Epithelial cell of esophagus (primary cell): ENCODE data around the gene UBE2V1.
"Not testable (repeated sequence)": the region's sequence is repeated elsewhere in the genome, so short reads cannot be mapped to it uniquely, and the experiment has no call there.

Experiments
- DNase-seq: peaks from one replicate; pipeline ENCODE4 v3.0.0; 2010; ENCODE audit warnings: low read depth
- H3K4me3 ChIP-seq: 2 replicates; pipeline ENCODE4 v1.5.1; 2011; ENCODE audit warnings: mild to moderate bottlenecking, low read length, control low read depth
- TF ChIP-seq, protein P1 (sequence below): IDR thresholded peaks from 2 replicates; pipeline ENCODE4 v1.5.1; 2011; ENCODE audit warnings: low read depth, mild to moderate bottlenecking, low read length, control low read depth, inconsistent platforms; ENCODE audit not compliant: insufficient read depth; ENCODE audit errors: missing control alignments

Gene UBE2V1

GRCh38 chr20:50141811-50142561 lies 29.0 kb upstream of the UBE2V1 start:
- no peak overlapping the region for H3K4me3 ChIP-seq
- TF ChIP-seq, protein P1, sequence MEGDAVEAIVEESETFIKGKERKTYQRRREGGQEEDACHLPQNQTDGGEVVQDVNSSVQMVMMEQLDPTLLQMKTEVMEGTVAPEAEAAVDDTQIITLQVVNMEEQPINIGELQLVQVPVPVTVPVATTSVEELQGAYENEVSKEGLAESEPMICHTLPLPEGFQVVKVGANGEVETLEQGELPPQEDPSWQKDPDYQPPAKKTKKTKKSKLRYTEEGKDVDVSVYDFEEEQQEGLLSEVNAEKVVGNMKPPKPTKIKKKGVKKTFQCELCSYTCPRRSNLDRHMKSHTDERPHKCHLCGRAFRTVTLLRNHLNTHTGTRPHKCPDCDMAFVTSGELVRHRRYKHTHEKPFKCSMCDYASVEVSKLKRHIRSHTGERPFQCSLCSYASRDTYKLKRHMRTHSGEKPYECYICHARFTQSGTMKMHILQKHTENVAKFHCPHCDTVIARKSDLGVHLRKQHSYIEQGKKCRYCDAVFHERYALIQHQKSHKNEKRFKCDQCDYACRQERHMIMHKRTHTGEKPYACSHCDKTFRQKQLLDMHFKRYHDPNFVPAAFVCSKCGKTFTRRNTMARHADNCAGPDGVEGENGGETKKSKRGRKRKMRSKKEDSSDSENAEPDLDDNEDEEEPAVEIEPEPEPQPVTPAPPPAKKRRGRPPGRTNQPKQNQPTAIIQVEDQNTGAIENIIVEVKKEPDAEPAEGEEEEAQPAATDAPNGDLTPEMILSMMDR, result no peak
- DNase-seq, result no peak

DNA sequence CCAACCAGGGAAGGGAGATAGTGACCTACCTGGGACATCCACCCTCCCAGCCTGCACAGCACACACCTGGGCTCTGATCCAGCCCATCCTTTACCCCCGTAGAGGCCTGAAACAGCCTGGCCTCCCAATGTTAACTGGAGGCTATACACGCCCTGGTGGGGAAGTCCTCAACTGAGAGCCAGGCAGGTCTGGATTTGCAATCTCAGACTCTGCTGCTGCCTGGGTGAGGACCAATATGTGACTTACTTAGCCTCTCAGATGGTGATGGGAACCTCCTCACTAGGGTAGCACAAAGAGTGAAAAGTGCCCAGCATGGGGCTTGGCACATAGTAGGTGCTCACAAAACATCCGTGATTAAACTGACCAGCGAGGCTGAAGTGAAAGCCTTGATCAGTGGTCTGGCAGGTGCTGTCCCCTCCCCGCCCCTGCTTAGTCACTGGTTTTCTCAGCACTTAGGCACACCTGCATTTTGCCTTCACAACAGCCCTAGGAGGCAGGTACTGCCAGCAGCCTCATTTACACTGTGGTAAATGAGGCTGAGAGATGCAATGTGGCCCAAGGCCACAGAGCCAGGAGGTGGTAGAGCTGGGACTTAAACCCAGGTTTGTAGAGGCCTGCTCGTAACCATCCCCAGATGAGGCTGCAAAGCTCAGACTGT lies 28.2 kb upstream of the UBE2V1 start:
- TF ChIP-seq, protein P1, result no peak
- peak; percentile 87 for DNase-seq
- no peak overlapping the region for H3K4me3 ChIP-seq

DNA sequence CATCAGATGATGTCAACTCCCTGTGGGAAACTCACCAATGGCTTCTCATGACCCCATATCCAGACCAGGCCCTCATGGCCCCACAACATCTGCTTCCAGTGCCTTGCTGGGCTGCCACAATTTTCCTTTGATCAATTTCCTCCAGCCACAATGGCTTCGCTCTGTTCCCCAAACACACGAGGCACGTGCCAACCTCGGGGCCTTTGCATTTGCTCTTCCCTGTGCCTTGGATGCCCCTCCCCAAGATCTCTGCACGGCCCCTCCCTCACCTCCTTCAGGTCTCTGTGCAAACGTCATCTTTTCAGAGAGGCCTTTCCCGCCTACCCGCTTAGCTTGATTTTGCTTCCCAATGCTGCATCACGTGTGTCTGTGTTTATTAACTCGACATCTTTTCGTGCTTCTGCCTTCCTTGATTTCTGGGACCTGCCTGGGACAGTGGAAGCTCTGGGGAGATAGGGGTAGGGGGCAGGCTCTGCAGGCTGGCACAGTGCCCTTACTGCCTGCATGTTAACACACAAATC lies 27.4 kb upstream of the UBE2V1 start:
- no peak for DNase-seq
- TF ChIP-seq, protein P1, result no peak

GRCh38 chr20:50138479-50139393 lies 25.8 kb upstream of the UBE2V1 start:
- H3K4me3 ChIP-seq, result no peak overlapping the region
- DNase-seq, result peak; percentile 47

More for the DNA sequence above, 27.4 kb upstream of the UBE2V1 start:
- no peak overlapping the region for H3K4me3 ChIP-seq

GRCh38 chr20:50138120-50138478 lies 25.1 kb upstream of the UBE2V1 start:
- DNase-seq, result no peak
- H3K4me3 ChIP-seq, result no peak overlapping the region
- TF ChIP-seq, protein P1, result no peak

More at GRCh38 chr20:50138479-50139393, 25.8 kb upstream of the UBE2V1 start:
- TF ChIP-seq, protein P1, result no peak

DNA sequence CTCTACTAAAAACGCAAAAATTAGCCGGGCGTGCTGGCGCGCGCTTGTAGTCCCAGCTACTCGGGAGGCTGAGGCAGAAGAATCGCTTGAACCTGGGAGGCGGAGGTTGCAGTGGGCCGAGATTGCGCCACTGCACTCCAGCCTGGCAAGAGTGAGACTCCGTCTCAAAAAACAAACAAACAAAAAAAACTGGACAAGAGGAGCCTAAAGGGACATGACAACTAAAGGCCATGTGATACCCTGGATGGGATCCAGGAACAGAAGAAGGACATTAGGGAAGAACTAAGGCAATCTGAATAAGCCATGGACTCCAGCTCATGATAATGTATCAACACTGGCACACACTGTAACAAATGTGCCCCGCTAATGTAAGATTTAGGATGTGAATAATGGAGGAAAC lies 24.8 kb upstream of the UBE2V1 start:
- DNase-seq, H3K4me3 ChIP-seq: not testable (repeated sequence)

DNA sequence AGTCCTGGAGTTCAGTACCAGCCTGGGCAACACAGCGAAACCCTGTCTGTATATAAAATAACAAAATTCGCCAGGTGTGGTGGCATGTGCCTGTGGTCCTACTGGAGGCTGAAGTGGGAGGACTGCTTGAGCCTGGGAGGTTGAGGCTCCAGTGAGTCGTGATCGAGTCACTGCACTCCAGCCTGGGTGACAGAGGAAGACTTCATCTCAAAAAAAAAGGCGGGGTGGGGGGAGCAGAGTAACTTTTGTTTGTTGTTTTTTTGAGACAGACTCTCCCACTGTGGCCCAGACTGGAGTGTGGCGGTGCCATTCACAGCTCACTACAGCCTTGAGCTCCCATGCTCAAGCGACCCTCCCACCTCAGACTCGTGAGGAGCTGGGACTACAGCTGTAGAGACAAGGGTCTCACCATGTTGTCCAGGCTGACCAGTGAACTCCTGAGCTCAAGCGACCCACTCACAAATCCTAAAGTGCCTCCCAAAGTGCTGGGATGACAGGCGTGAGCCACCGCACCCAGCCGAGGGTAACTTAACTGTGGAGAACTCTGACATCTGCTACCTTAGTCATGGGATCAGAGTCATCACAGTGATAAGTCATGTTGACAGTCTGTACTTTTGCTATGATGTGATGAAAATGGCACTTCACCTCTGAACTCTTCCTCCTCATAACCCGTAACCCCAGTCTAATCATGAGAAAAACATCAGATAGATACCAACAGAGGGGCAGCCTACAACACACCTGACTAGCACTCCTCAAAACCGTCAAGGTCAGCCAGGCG lies 24.1 kb upstream of the UBE2V1 start:
- TF ChIP-seq, protein P1, result no peak
- DNase-seq, result peak; percentile 84
- no peak overlapping the region for H3K4me3 ChIP-seq

- H3K4me3 ChIP-seq, result not testable (repeated sequence)
Observed at GRCh38 chr20:50135157-50135556, 22.2 kb upstream of the UBE2V1 start.

More at GRCh38 chr20:50135157-50135556, 22.2 kb upstream of the UBE2V1 start:
- DNase-seq, result not testable (repeated sequence)
